DOHH2 (cell line): ENCODE data around the gene IDUA.

Experiments
- CTCF ChIP-seq: fragments of 200-600 bp; sonication (generic); IDR thresholded peaks from one replicate; pipeline ENCODE4 v1.5.1; 2014; ENCODE audit warnings: antibody characterized with exemption, mild to moderate bottlenecking, low read depth, low read length; ENCODE audit not compliant: poor library complexity, severe bottlenecking
- EZH2phosphoT487 ChIP-seq: fragments of 200-600 bp; sonication (generic); IDR thresholded peaks from 2 replicates; pipeline ENCODE4 v1.6.1; 2017; ENCODE audit warnings: borderline replicate concordance, mild to moderate bottlenecking, antibody characterized with exemption, low read length, moderate library complexity, mixed read lengths

- TF ChIP-seq CTCF (no peak), EZH2phosphoT487 (no peak)
Measured at GRCh38 chr4:978957-979701, 7.7 kb upstream of the IDUA start.
